Activated naive CD4-positive, alpha-beta T cell treated with Interleukin-2 at 50 U/mL for 16 hours (primary cell): ENCODE measurements around the gene UBASH3B.
"Not testable (repeated sequence)": the region's sequence is repeated elsewhere in the genome, so short reads cannot be mapped to it uniquely, and the experiment has no call there.

Experiments used
- DNase-seq: peaks from one replicate; pipeline ENCODE4 v3.0.0-alpha.2; 2020

The UBASH3B gene

GRCh38 chr11:122655527-122656072, at the start of gene UBASH3B:
Gene UBASH3B (plus strand): TSS chr11:122655722. CDS start chr11:122656050, 328 bp downstream.
- DNase-seq = peak; percentile 74

GRCh38 chr11:122607162-122607561, 48.4 kb upstream of the UBASH3B start:
- DNase-seq = not testable (repeated sequence)

- no peak for DNase-seq
These were observed 43.2 kb upstream of the UBASH3B start for GRCh38 chr11:122612123-122612824.

GRCh38 chr11:122616718-122617117, 38.8 kb upstream of the UBASH3B start:
- DNase-seq = no peak

- no peak for DNase-seq
These were observed 38.2 kb upstream of the UBASH3B start for GRCh38 chr11:122617297-122617696.

GRCh38 chr11:122617926-122618325, 37.6 kb upstream of the UBASH3B start:
- DNase-seq = no peak

GRCh38 chr11:122618927-122619326, 36.6 kb upstream of the UBASH3B start:
- DNase-seq = no peak

- no peak for DNase-seq
These were observed 35.8 kb upstream of the UBASH3B start for GRCh38 chr11:122619757-122620156.

- DNase-seq = not testable (repeated sequence)
These were observed 30.0 kb upstream of the UBASH3B start for GRCh38 chr11:122625501-122625900.

- DNase-seq = no peak
These were observed 29.4 kb upstream of the UBASH3B start for GRCh38 chr11:122625976-122626665.

GRCh38 chr11:122627745-122628144, 27.8 kb upstream of the UBASH3B start:
- DNase-seq = no peak

- peak; percentile 73 for DNase-seq
These were observed 26.5 kb upstream of the UBASH3B start for GRCh38 chr11:122628810-122629555.

- no peak for DNase-seq
These were observed 23.2 kb upstream of the UBASH3B start for GRCh38 chr11:122632181-122632824.

- DNase-seq = peak; percentile 9
These were observed 22.2 kb upstream of the UBASH3B start for GRCh38 chr11:122633219-122633829.

GRCh38 chr11:122634501-122634900, 21.0 kb upstream of the UBASH3B start:
- DNase-seq = no peak

- DNase-seq = no peak
These were observed 18.0 kb upstream of the UBASH3B start for GRCh38 chr11:122637541-122637940.

GRCh38 chr11:122642472-122642922, 13.0 kb upstream of the UBASH3B start:
- no peak for DNase-seq

GRCh38 chr11:122642971-122643370, 12.6 kb upstream of the UBASH3B start:
- no peak for DNase-seq

GRCh38 chr11:122645847-122646246, 9.7 kb upstream of the UBASH3B start:
- DNase-seq = no peak

- DNase-seq = no peak
These were observed 8.8 kb upstream of the UBASH3B start for GRCh38 chr11:122646549-122647340.

GRCh38 chr11:122647736-122648275, 7.7 kb upstream of the UBASH3B start:
- DNase-seq = no peak
